GM12872 (cell line): ENCODE data around the gene ABCD2.

Experiments used
- CTCF ChIP-seq: IDR thresholded peaks from 3 replicates; pipeline ENCODE4 v1.5.1; 2011; ENCODE audit warnings: low read depth, mild to moderate bottlenecking, low read length, moderate library complexity; ENCODE audit not compliant: insufficient read depth

ABCD2 gene

GRCh38 chr12:39632670-39633069, 13.1 kb upstream of the ABCD2 start:
- 0 out of 3 replicates have a peak, but pooled peaks have one; percentile 11 for TF ChIP-seq CTCF

- no peak for TF ChIP-seq CTCF
These were observed 9.2 kb upstream of the ABCD2 start for GRCh38 chr12:39628836-39629235.

- TF ChIP-seq CTCF: no peak
These were observed 8.3 kb upstream of the ABCD2 start for GRCh38 chr12:39627914-39628313.

- TF ChIP-seq CTCF: no peak
These were observed 6.6 kb upstream of the ABCD2 start for GRCh38 chr12:39626033-39626814.

- TF ChIP-seq CTCF: no peak
These were observed 4.3 kb upstream of the ABCD2 start for GRCh38 chr12:39623919-39624318.

- no peak for TF ChIP-seq CTCF
These were observed 2.7 kb upstream of the ABCD2 start for GRCh38 chr12:39622306-39622705.

GRCh38 chr12:39621670-39622069, 2.1 kb upstream of the ABCD2 start:
- no peak for TF ChIP-seq CTCF
